Measurements from ENCODE around the gene STOX1. TPM values are rescaled to one million over a fixed set of nuclear protein-coding genes. Genes with fewer than 3 reads are reported as not detected.

The STOX1 gene
- total RNA-seq, 1 donor from 2014 or later: 0.71 TPM

- Histone ChIP-seq H3K4me3 (ENCODE audit: low read depth, low read length) (no peak overlapping the region), H3K27me3 (ENCODE audit: control insufficient read depth, insufficient read depth, low read length) (no peaks in the 10 kb centered on the region), H3K36me3 (ENCODE audit: control insufficient read depth, insufficient read depth, low read length) (no peaks in the 10 kb centered on the region)
- DNase-seq (ENCODE audit: low read depth): no peak
- TF ChIP-seq, protein P1, sequence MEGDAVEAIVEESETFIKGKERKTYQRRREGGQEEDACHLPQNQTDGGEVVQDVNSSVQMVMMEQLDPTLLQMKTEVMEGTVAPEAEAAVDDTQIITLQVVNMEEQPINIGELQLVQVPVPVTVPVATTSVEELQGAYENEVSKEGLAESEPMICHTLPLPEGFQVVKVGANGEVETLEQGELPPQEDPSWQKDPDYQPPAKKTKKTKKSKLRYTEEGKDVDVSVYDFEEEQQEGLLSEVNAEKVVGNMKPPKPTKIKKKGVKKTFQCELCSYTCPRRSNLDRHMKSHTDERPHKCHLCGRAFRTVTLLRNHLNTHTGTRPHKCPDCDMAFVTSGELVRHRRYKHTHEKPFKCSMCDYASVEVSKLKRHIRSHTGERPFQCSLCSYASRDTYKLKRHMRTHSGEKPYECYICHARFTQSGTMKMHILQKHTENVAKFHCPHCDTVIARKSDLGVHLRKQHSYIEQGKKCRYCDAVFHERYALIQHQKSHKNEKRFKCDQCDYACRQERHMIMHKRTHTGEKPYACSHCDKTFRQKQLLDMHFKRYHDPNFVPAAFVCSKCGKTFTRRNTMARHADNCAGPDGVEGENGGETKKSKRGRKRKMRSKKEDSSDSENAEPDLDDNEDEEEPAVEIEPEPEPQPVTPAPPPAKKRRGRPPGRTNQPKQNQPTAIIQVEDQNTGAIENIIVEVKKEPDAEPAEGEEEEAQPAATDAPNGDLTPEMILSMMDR (IDR thresholded peaks at IDR 0.05; ENCODE audit: insufficient read depth, low read length, poor library complexity, severe bottlenecking): no peak
Observed at GRCh38 chr10:68895041-68895440, 67.7 kb downstream of the STOX1 start.

- no peaks in the 10 kb centered on the region for H3K27me3 ChIP-seq (ENCODE audit: control insufficient read depth, insufficient read depth, low read length)
- no peak overlapping the region for H3K4me3 ChIP-seq (ENCODE audit: low read depth, low read length)
- peak; percentile 23 for DNase-seq (ENCODE audit: low read depth)
- TF ChIP-seq, protein P1 (IDR thresholded peaks at IDR 0.05; ENCODE audit: insufficient read depth, low read length, poor library complexity, severe bottlenecking): peak; percentile 41
- no peaks in the 10 kb centered on the region for H3K36me3 ChIP-seq (ENCODE audit: control insufficient read depth, insufficient read depth, low read length)
Observed at GRCh38 chr10:68897336-68897741, 70.0 kb downstream of the STOX1 start.

DNA sequence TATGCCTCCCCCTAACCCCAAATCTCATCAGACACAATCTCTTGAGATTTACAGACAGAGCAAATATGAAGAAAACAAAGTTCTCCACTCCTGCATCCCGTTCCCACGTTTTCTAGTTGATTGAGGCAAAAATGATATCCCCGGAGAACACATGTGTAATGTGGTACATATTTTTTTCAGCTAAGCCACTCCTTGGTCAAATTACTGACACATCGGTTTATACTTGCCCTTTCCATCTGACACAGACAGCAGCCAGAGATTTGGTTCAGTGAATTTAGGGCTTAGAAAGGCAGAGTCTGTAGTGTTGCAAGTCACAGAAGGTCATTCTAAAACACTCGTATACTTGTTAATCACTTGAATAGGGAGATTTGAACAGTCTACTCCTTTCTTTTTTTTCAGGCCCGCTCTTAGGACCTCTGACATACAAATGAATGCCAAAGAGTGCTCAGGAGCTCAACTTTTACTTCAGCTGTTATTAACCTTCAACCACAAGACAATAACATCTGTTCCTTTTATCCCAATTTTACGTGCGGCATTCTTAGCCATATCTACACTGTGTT, 71.9 kb downstream of the STOX1 start:
- Histone ChIP-seq H3K27me3 (ENCODE audit: control insufficient read depth, insufficient read depth, low read length) (no peaks in the 10 kb centered on the region), H3K4me3 (ENCODE audit: low read depth, low read length) (no peak overlapping the region), H3K36me3 (ENCODE audit: control insufficient read depth, insufficient read depth, low read length) (no peaks in the 10 kb centered on the region)
- TF ChIP-seq, protein P1 (IDR thresholded peaks at IDR 0.05; ENCODE audit: insufficient read depth, low read length, poor library complexity, severe bottlenecking): no peak
- no peak for DNase-seq (ENCODE audit: low read depth)

DNA sequence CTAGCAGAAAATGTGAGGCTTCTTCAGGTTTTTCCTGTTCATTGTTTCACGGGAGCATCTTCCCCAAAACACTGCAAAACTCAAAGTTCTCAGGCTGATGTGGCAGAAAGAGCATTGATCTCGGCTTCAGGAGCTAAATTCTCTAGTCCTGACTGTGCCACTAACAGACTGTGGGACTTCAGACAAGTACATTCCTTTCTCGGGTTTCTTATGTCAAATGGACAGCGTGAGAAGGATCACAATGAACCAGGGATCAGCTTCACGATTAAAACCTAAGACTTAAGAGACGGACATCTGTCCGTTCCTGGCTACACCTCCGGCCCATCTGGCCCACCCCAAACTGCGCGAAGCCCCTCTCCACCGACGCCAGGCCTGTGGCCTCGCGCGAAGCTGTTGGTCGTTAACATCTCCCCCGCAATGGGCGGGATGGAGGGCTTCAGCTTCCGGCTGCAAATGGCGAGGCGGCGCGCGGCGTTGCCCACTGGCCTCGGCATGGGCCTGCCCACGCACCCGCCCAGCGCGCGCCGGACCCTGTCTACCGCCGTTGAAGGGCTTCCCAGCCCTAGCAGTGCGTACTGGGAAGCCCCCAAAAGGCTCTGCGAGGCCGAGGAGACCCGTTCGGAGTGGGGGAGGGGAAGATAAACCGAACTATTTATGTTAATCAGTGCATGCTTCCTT, 73.2 kb downstream of the STOX1 start:
- H3K36me3 ChIP-seq (ENCODE audit: control insufficient read depth, insufficient read depth, low read length): no peaks in the 10 kb centered on the region
- no peaks in the 10 kb centered on the region for H3K27me3 ChIP-seq (ENCODE audit: control insufficient read depth, insufficient read depth, low read length)
- TF ChIP-seq, protein P1 (IDR thresholded peaks at IDR 0.05; ENCODE audit: insufficient read depth, low read length, poor library complexity, severe bottlenecking): no peak
- peak overlapping the region; percentile 98 for H3K4me3 ChIP-seq (ENCODE audit: low read depth, low read length)
- DNase-seq (ENCODE audit: low read depth): peak; percentile 14

DNA sequence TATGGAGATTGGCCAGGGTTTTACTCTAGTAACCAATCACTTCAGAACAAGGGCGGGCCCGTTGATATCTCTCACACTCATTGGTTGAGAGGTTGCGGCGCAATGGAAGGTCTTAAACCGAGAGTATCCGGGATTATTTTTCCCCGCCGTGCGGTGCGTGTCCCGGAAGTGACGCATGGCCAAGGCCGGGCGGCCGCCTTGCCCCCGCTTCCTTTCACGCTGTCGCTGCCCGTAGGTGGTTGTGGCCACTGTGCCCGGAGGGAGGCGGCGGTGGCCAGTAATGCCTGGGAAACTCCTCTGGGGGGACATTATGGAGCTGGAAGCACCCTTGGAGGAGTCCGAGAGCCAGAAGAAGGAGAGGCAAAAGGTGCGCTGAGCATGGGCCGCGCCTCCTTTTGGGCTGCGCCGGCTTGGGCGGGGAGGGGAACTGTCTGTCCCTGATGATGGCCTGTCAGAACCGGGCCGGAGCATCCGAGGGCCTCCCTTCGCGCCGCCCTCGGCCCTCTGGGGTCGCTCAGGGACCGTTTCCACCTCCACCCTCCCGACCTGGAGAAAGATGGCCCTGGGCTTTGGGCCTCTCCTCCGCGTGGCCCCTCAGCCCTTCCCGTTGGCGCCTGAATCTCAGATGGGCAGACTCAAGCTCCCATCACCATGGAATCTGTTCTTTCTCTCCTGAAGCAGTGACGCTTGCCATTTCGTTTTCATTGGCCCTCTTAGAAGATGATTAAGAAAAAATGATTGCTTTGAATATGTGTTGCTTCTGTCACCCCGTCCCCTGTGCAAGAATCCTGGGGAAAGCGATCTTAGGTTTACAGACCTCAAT, 74.0 kb downstream of the STOX1 start, which contains the start of gene DDX50:
TSS of gene DDX50 (plus strand) at position 211 of the 823 bp plus-strand sequence. CDS start at position 281, 70 bp downstream.
- TF ChIP-seq, protein P1 (IDR thresholded peaks at IDR 0.05; ENCODE audit: insufficient read depth, low read length, poor library complexity, severe bottlenecking): no peak
- Histone ChIP-seq H3K36me3 (ENCODE audit: control insufficient read depth, insufficient read depth, low read length) (no peaks in the 10 kb centered on the region), H3K27me3 (ENCODE audit: control insufficient read depth, insufficient read depth, low read length) (no peaks in the 10 kb centered on the region), H3K4me3 (ENCODE audit: low read depth, low read length) (peak within 1 kb of the TSS; percentile 98)
- DNase-seq (ENCODE audit: low read depth): peak; percentile 96

Data from kidney epithelial cell (primary cell).